Ishikawa (cell line): ENCODE measurements around the gene PLA2G15.

ENCODE experiments used
- RAD21 ChIP-seq: IDR thresholded peaks from 2 replicates; pipeline ENCODE4 v1.6.1; 2012; ENCODE audit warnings: low read depth
- REST ChIP-seq: IDR thresholded peaks from 2 replicates; pipeline ENCODE4 v1.6.1; 2012; ENCODE audit warnings: low read depth, mild to moderate bottlenecking
- TAF1 ChIP-seq: IDR thresholded peaks from 2 replicates; pipeline ENCODE4 v1.6.1; 2012; ENCODE audit warnings: low read depth, mild to moderate bottlenecking
- TCF12 ChIP-seq: IDR thresholded peaks from 2 replicates; pipeline ENCODE4 v1.6.1; 2012; ENCODE audit warnings: low read depth
- TEAD4 ChIP-seq: IDR thresholded peaks from 2 replicates; pipeline ENCODE4 v1.6.1; 2012
- ZBTB7A ChIP-seq: IDR thresholded peaks from 2 replicates; pipeline ENCODE4 v1.6.1; 2012; ENCODE audit warnings: low read depth
- TF ChIP-seq, protein P1 (sequence below): IDR thresholded peaks from 2 replicates; pipeline ENCODE4 v1.6.1; 2012

DNA sequence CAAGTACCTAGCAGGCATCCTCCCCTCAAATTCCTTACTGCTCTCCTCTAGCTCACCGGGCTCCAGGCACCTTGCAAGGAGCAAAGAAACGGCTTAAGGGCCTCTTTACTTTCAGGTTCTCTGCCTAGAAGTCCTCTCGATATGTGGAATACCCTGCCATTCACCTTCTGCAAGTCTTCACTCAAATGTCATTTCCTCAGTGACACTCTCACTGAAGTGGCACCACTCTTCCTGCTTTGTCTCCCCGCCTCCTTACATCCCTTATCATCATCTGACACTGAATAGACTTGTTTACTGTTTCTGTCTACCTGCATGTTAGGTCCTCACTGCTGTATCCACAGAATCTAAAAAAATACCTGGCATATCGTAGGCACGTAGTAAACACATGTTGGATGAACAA lies 64.6 kb downstream of the PLA2G15 start:
- TF ChIP-seq TAF1 (no peak), RAD21 (no peak), ZBTB7A (no peak), TCF12 (no peak), REST (no peak), TEAD4 (no peak)
- TF ChIP-seq, protein P1, sequence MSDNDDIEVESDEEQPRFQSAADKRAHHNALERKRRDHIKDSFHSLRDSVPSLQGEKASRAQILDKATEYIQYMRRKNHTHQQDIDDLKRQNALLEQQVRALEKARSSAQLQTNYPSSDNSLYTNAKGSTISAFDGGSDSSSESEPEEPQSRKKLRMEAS = no peak
